IMR-90 (cell line): ENCODE results near the gene NPLOC4. TPM values are rescaled to one million over a fixed set of nuclear protein-coding genes. Genes with fewer than 3 reads are reported as not detected.

ENCODE experiments used
- ATAC-seq: fragments of 200-7000 bp; cut with Tn5 transposase; 2 replicates; pipeline ENCODE4 v1.9.1; 2020; ENCODE audit warnings: low read depth, mild to moderate bottlenecking, moderate library complexity
- BruUV-seq: library from RNA; stranded (reverse); fragments of 400-500 nt; replicated peaks from 2 replicates; lab custom pipeline; 2021; lab: Mats Ljungman, UMichigan
- CTCF ChIA-PET: fragments of 300-600 bp; formaldehyde crosslinking; extraction: SDS; loops from one replicate; lab custom pipeline; 2021; ENCODE audit warnings: antibody characterized with exemption; lab: Yijun Ruan, JAX
- POLR2A ChIA-PET: fragments of 300-600 bp; sonication (Branson Sonifier 250); formaldehyde crosslinking; loops from one replicate; lab custom pipeline; 2022; ENCODE audit warnings: antibody characterized with exemption; ENCODE audit not compliant: unreplicated experiment; lab: Charles Lee
- DNase-seq: peaks from one replicate; pipeline ENCODE4 v3.0.0; 2013
- H2AFZ ChIP-seq: replicated peaks from 2 replicates; pipeline ENCODE3; 2013; ENCODE audit warnings: low read length, mild to moderate bottlenecking; ENCODE audit not compliant: poor library complexity
- H2AK5ac ChIP-seq: 2 replicates; pipeline ENCODE4 v1.6.1; 2013; ENCODE audit warnings: low read depth, low read length, inconsistent platforms
- H2AK9ac ChIP-seq: replicated peaks from 2 replicates; pipeline ENCODE3; 2013; ENCODE audit warnings: mild to moderate bottlenecking, low read depth, low read length, moderate library complexity; ENCODE audit not compliant: poor library complexity
- H2BK120ac ChIP-seq: 2 replicates; pipeline ENCODE4 v1.6.1; 2013; ENCODE audit warnings: low read depth, low read length, inconsistent platforms
- H2BK15ac ChIP-seq: 3 replicates; pipeline ENCODE4 v1.6.1; 2013; ENCODE audit warnings: low read depth, low read length, inconsistent platforms
- H2BK20ac ChIP-seq: 2 replicates; pipeline ENCODE4 v1.6.1; 2013; ENCODE audit warnings: low read depth, mild to moderate bottlenecking, inconsistent platforms, low read length, moderate library complexity
- H2BK5ac ChIP-seq: 2 replicates; pipeline ENCODE4 v1.6.1; 2013; ENCODE audit warnings: mild to moderate bottlenecking, low read depth, low read length, inconsistent platforms; ENCODE audit not compliant: poor library complexity, severe bottlenecking
- H3K14ac ChIP-seq: replicated peaks from 2 replicates; pipeline ENCODE4 v1.6.1; 2013; ENCODE audit warnings: low read depth, low read length, inconsistent platforms
- H3K18ac ChIP-seq: 2 replicates; pipeline ENCODE4 v1.6.1; 2013; ENCODE audit warnings: low read depth, low read length, control low read depth
- H3K23ac ChIP-seq: 2 replicates; pipeline ENCODE4 v1.6.1; 2013; ENCODE audit warnings: low read depth, low read length, inconsistent platforms
- H3K27ac ChIP-seq: 2 replicates; pipeline ENCODE4 v1.5.1; 2013; ENCODE audit warnings: mild to moderate bottlenecking, control low read depth, low read length; ENCODE audit not compliant: insufficient read depth
- H3K27me3 ChIP-seq: 2 replicates; pipeline ENCODE4 v1.6.1; 2013; ENCODE audit warnings: low read length; ENCODE audit not compliant: control insufficient read depth, insufficient read depth
- H3K36me3 ChIP-seq: 2 replicates; pipeline ENCODE4 v1.6.1; 2013; ENCODE audit warnings: low read length, mixed read lengths; ENCODE audit not compliant: control insufficient read depth, insufficient read depth
- H3K4ac ChIP-seq: 2 replicates; pipeline ENCODE4 v1.6.1; 2013; ENCODE audit warnings: low read depth, low read length, inconsistent platforms
- H3K4me1 ChIP-seq: 2 replicates; pipeline ENCODE4 v1.6.1; 2013; ENCODE audit warnings: low read length, mixed read lengths; ENCODE audit not compliant: control insufficient read depth, insufficient read depth
- H3K4me2 ChIP-seq: 2 replicates; pipeline ENCODE4 v1.6.1; 2013; ENCODE audit warnings: low read depth, mild to moderate bottlenecking, control low read depth, low read length, moderate library complexity
- H3K4me3 ChIP-seq: 2 replicates; pipeline ENCODE4 v1.5.1; 2013; ENCODE audit warnings: low read depth, mild to moderate bottlenecking, control low read depth, low read length, moderate library complexity; ENCODE audit not compliant: insufficient read depth
- H3K56ac ChIP-seq: 2 replicates; pipeline ENCODE4 v1.6.1; 2013; ENCODE audit warnings: low read length, inconsistent platforms; ENCODE audit not compliant: insufficient read depth; ENCODE audit errors: extremely low read depth
- H3K79me1 ChIP-seq, 2 experiments: 2 replicates each; pipeline ENCODE4 v1.6.1; 2013; ENCODE audit warnings: low read length in 2 of 2, inconsistent platforms in 1 of 2, low read depth in 1 of 2
- H3K9ac ChIP-seq: 2 replicates; pipeline ENCODE4 v1.6.1; 2013; ENCODE audit warnings: low read depth, low read length, control low read depth
- H3K9me1 ChIP-seq: 2 replicates; pipeline ENCODE4 v1.6.1; 2013; ENCODE audit warnings: low read length, inconsistent platforms; ENCODE audit not compliant: insufficient read depth
- H3K9me3 ChIP-seq: 2 replicates; pipeline ENCODE4 v1.6.1; 2013; ENCODE audit warnings: low read length; ENCODE audit not compliant: control insufficient read depth, insufficient read depth
- H4K20me1 ChIP-seq: 2 replicates; pipeline ENCODE4 v1.6.1; 2013; ENCODE audit warnings: low read length, inconsistent platforms; ENCODE audit not compliant: insufficient read depth
- H4K5ac ChIP-seq: 2 replicates; pipeline ENCODE4 v1.6.1; 2013; ENCODE audit warnings: mild to moderate bottlenecking, low read depth, low read length, control low read depth
- H4K8ac ChIP-seq, 2 experiments: 2 replicates each; pipeline ENCODE4 v1.6.1; 2013; ENCODE audit warnings: low read depth in 2 of 2, low read length in 2 of 2, control low read depth in 1 of 2, inconsistent platforms in 1 of 2
- H4K91ac ChIP-seq: 2 replicates; pipeline ENCODE4 v1.6.1; 2013; ENCODE audit warnings: low read depth, low read length, inconsistent platforms; ENCODE audit not compliant: insufficient read depth
- BHLHE40 ChIP-seq: fragments of 150-350 bp; IDR thresholded peaks from 2 replicates; pipeline ENCODE4 v1.6.1; 2016; ENCODE audit warnings: mild to moderate bottlenecking, low read depth, low read length
- CEBPB ChIP-seq: IDR thresholded peaks from 2 replicates; pipeline ENCODE4 v1.6.1; 2012; ENCODE audit warnings: low read depth, low read length, improper control_type of control experiment
- FOS ChIP-seq: fragments of 150-350 bp; IDR thresholded peaks from 2 replicates; pipeline ENCODE4 v1.6.1; 2016; ENCODE audit warnings: low read depth, low read length
- MAFK ChIP-seq: IDR thresholded peaks from 2 replicates; pipeline ENCODE4 v1.6.1; 2012; ENCODE audit warnings: low read depth, low read length, improper control_type of control experiment
- MXI1 ChIP-seq: IDR thresholded peaks from 2 replicates; pipeline ENCODE4 v1.6.1; 2012; ENCODE audit warnings: low read depth, mild to moderate bottlenecking, low read length, moderate library complexity, borderline replicate concordance
- NFE2L2 ChIP-seq: fragments of 150-350 bp; IDR thresholded peaks from 2 replicates; pipeline ENCODE4 v1.6.1; 2016; ENCODE audit warnings: low read depth, mild to moderate bottlenecking, low read length
- POLR2A ChIP-seq: IDR thresholded peaks from 2 replicates; pipeline ENCODE4 v1.6.1; 2012; ENCODE audit warnings: mild to moderate bottlenecking, low read depth, low read length
- RAD21 ChIP-seq: IDR thresholded peaks from 2 replicates; pipeline ENCODE4 v1.6.1; 2012; ENCODE audit warnings: low read length, improper control_type of control experiment
- RCOR1 ChIP-seq: IDR thresholded peaks from 2 replicates; pipeline ENCODE4 v1.6.1; 2012; ENCODE audit warnings: mild to moderate bottlenecking, low read length, improper control_type of control experiment; ENCODE audit not compliant: insufficient replicate concordance
- RFX5 ChIP-seq: IDR thresholded peaks from 2 replicates; pipeline ENCODE4 v1.8.0; 2012; ENCODE audit warnings: low read depth, mild to moderate bottlenecking, low read length, moderate library complexity
- SMC3 ChIP-seq: fragments of 150-350 bp; IDR thresholded peaks from 2 replicates; pipeline ENCODE4 v1.6.1; 2016; ENCODE audit warnings: low read depth, mild to moderate bottlenecking, antibody characterized with exemption, low read length, moderate library complexity
- WGBS, 2 experiments: methylation state at CpG; one replicate each; pipeline versions ENCODE4 v1.1.5 to v1.1.7; 2013; ENCODE audit warnings: missing lambda C conversion rate in 2 of 2; ENCODE audit not compliant: insufficient read length in 1 of 2; ENCODE audit errors: extremely low coverage in 2 of 2; 5-methylcytosine and 5-hydroxymethylcytosine counted together
- dilution Hi-C: fragments of 300-500 bp; cut with HindIII; formaldehyde crosslinking; loops from one replicate; pipeline ENCODE4 v1.14.3; 2018; ENCODE audit warnings: low sequenced_read_pairs; ENCODE audit not compliant: unreplicated experiment
- in situ Hi-C: fragments of 300-500 bp; cut with MboI; formaldehyde crosslinking; loops from 3 replicates; pipeline ENCODE4 v1.14.3; 2019; ENCODE audit warnings: low sequenced_read_pairs, inconsistent platforms, mixed read lengths
- intact Hi-C: fragments of 100-400 bp; cut with micrococcal nuclease; formaldehyde crosslinking; loops from 2 replicates; pipeline ENCODE4 v1.10.0; 2022
- polyA plus RNA-seq, 3 experiments: library from polyadenylated mRNA; depleted of rRNA; stranded (reverse); fragments of >200 nt; gene quantifications; 2 replicates each; pipeline ENCODE4 v1.2.3, GENCODE V29; 2012; ENCODE audit warnings: low replicate concordance in 1 of 3
- total RNA-seq: library from RNA; depleted of rRNA; stranded (reverse); fragments of >200 nt; gene quantifications from 2 replicates; pipeline ENCODE4 v1.2.3, GENCODE V29; 2012
- TF ChIP-seq, protein P1 (sequence below): fragments of 150-350 bp; IDR thresholded peaks from 2 replicates; pipeline ENCODE4 v1.6.1; 2016; ENCODE audit warnings: low read depth, mild to moderate bottlenecking, low read length, moderate library complexity, borderline replicate concordance
- TF ChIP-seq, protein P2 (sequence below): fragments of 150-350 bp; IDR thresholded peaks from 2 replicates; pipeline ENCODE4 v1.6.1; 2017; ENCODE audit warnings: mild to moderate bottlenecking, antibody characterized with exemption, low read length, low read depth

The NPLOC4 gene
- total and polyA plus RNA-seq, 2 of the 4 experiments (the other 2 are of a cell fraction) = 70.4 to 78.3 TPM

DNA sequence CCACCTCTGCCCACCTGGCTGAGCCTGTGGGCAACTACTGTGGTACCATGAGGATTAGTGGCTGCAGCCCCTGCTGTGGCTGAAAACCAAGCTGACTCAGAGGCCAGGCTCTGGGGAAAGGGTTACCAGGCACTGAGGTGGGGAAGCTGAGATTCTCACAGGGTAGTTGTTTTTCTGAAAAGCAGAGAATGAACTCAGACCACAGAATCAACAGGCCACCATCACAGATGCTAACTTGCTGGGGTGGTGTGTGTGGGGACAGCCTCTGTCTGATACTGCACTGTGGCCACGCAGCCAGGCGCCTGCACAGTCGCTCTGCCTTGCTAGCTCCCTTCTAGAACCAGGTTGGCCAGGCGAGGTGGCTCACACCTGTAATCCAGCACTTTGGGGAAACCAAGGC lies 28.8 kb downstream of the NPLOC4 start:
- Histone ChIP-seq H2AK5ac (no peak overlapping the region), H2BK120ac (no peak overlapping the region), H3K56ac (no peak overlapping the region), H3K27me3 (no peaks in the 10 kb centered on the region), H3K4me1 (peaks cover 9% of the 10 kb centered on the region), H3K9me1 (peaks cover 3% of the 10 kb centered on the region; the same call in 1 of the 2 replicates), H3K14ac (no peak overlapping the region), H3K27ac (no peak overlapping the region), H3K4me2 (no peak overlapping the region), H4K20me1 (peaks cover 52% of the 10 kb centered on the region), H4K91ac (no peak overlapping the region), H2AFZ (no peak overlapping the region), H2BK15ac (no peak overlapping the region), H2BK20ac (no peak overlapping the region), H4K5ac (no peak overlapping the region), H3K18ac (no peak overlapping the region), H2BK5ac (no peak overlapping the region), H3K9ac (no peak overlapping the region), H3K23ac (no peak overlapping the region), H2AK9ac (no peak overlapping the region), H3K9me3 (no peaks in the 10 kb centered on the region), H3K4ac (no peak overlapping the region), H3K36me3 (peaks cover 62% of the 10 kb centered on the region), H4K8ac (no peak overlapping the region), H3K4me3 (no peak overlapping the region), H3K79me1 (peaks cover 24 to 73% of the 10 kb centered on the region in 2 experiments)
- in situ Hi-C loops = no loop called here
- DNase-seq (peak; percentile 40), ATAC-seq (peak; percentile 61)
- dilution Hi-C loops = no loop called here
- BruUV-seq = no TSS peak
- TF ChIP-seq CEBPB = no peak
- no peak for TF ChIP-seq MAFK
- no peak for TF ChIP-seq BHLHE40
- no peak for TF ChIP-seq NFE2L2
- TF ChIP-seq RCOR1 = no peak
- no peak for TF ChIP-seq SMC3
- no peak for TF ChIP-seq RFX5
- TF ChIP-seq POLR2A = no peak
- TF ChIP-seq RAD21 = no peak
- TF ChIP-seq MXI1 = no peak
- TF ChIP-seq, protein P1, sequence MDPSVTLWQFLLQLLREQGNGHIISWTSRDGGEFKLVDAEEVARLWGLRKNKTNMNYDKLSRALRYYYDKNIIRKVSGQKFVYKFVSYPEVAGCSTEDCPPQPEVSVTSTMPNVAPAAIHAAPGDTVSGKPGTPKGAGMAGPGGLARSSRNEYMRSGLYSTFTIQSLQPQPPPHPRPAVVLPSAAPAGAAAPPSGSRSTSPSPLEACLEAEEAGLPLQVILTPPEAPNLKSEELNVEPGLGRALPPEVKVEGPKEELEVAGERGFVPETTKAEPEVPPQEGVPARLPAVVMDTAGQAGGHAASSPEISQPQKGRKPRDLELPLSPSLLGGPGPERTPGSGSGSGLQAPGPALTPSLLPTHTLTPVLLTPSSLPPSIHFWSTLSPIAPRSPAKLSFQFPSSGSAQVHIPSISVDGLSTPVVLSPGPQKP = no peak
- TF ChIP-seq, protein P2, sequence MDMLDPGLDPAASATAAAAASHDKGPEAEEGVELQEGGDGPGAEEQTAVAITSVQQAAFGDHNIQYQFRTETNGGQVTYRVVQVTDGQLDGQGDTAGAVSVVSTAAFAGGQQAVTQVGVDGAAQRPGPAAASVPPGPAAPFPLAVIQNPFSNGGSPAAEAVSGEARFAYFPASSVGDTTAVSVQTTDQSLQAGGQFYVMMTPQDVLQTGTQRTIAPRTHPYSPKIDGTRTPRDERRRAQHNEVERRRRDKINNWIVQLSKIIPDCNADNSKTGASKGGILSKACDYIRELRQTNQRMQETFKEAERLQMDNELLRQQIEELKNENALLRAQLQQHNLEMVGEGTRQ = no peak
- TF ChIP-seq FOS = no peak
- WGBS, 2 experiments = 95% methylated on average over 4 of the region's 4 CpGs; no CpG with 5 or more reads in 1 of the 2 experiments
- CTCF ChIA-PET = no interaction called here
- intact Hi-C loops = no loop called here
- POLR2A ChIA-PET = no interaction called here
